Neural cell (in vitro differentiated cells): ENCODE results near the gene RPS6KC1. TPM values are rescaled to one million over a fixed set of nuclear protein-coding genes. Genes with fewer than 3 reads are reported as not detected.

Experiments used
- H2AFZ ChIP-seq: fragments of 200-600, 300-800 bp; sonication (generic), shearing (Covaris generic); 2 replicates; pipeline ENCODE4 v1.6.0; 2014; ENCODE audit warnings: low read depth, mild to moderate bottlenecking, antibody characterized with exemption, low read length, moderate library complexity
- H3F3A ChIP-seq: fragments of 200-600 bp; shearing (Covaris generic); 2 replicates; pipeline ENCODE4 v1.6.1; 2016; ENCODE audit warnings: mild to moderate bottlenecking, moderate library complexity, mixed read lengths, antibody characterized with exemption, low read length; ENCODE audit not compliant: insufficient read depth, poor library complexity, severe bottlenecking
- H3K27ac ChIP-seq: fragments of 200-600, 300-800 bp; sonication (generic), shearing (Covaris generic); 2 replicates; pipeline ENCODE4 v1.5.1; 2014; ENCODE audit warnings: mild to moderate bottlenecking, low read length, moderate library complexity
- H3K27me3 ChIP-seq: fragments of 300-800, 200-600 bp; sonication (generic), shearing (Covaris generic); 2 replicates; pipeline ENCODE4 v1.6.0; 2014; ENCODE audit warnings: mild to moderate bottlenecking, low read depth, low read length, moderate library complexity; ENCODE audit not compliant: insufficient read depth
- H3K36me3 ChIP-seq: fragments of 300-800, 200-600 bp; sonication (generic), shearing (Covaris generic); 2 replicates; pipeline ENCODE4 v1.5.1; 2014; ENCODE audit warnings: mild to moderate bottlenecking, antibody characterized with exemption, low read length, moderate library complexity; ENCODE audit not compliant: insufficient read depth
- H3K4me2 ChIP-seq: fragments of 300-800, 200-600 bp; sonication (generic), shearing (Covaris generic); 2 replicates; pipeline ENCODE4 v1.6.0; 2014; ENCODE audit warnings: mild to moderate bottlenecking, low read length
- H3K4me3 ChIP-seq: fragments of 300-800, 200-600 bp; sonication (generic), shearing (Covaris generic); 2 replicates; pipeline ENCODE4 v1.5.1; 2014; ENCODE audit warnings: mild to moderate bottlenecking, low read length, moderate library complexity
- H3K79me2 ChIP-seq: fragments of 200-600 bp; shearing (Covaris generic); replicated peaks from 2 replicates; pipeline ENCODE4 v1.6.0; 2014; ENCODE audit warnings: mild to moderate bottlenecking, low read length, moderate library complexity; ENCODE audit not compliant: insufficient read depth
- H3K9ac ChIP-seq: fragments of 300-800, 200-600 bp; sonication (generic), shearing (Covaris generic); 2 replicates; pipeline ENCODE4 v1.6.1; 2016; ENCODE audit warnings: mild to moderate bottlenecking, low read length, mixed read lengths
- H3K9me2 ChIP-seq: fragments of 200-600 bp; shearing (Covaris generic); 2 replicates; pipeline ENCODE4 v1.6.1; 2016; ENCODE audit warnings: mild to moderate bottlenecking, low read length, mixed read lengths; ENCODE audit not compliant: insufficient read depth
- H3K9me3 ChIP-seq: fragments of 200-600, 300-800 bp; sonication (generic), shearing (Covaris generic); 2 replicates; pipeline ENCODE4 v1.6.1; 2016; ENCODE audit warnings: mild to moderate bottlenecking, mixed run types, low read length, moderate library complexity, mixed read lengths
- H4K20me1 ChIP-seq: fragments of 200-600 bp; shearing (Covaris generic); 2 replicates; pipeline ENCODE4 v1.6.1; 2016; ENCODE audit warnings: mild to moderate bottlenecking, mixed run types; ENCODE audit not compliant: insufficient read depth
- EP300 ChIP-seq: fragments of 450-650 bp; conservative IDR thresholded peaks from 2 replicates; pipeline ENCODE4 v1.6.1; 2014; ENCODE audit warnings: antibody characterized with exemption, mild to moderate bottlenecking, moderate library complexity; ENCODE audit not compliant: poor library complexity, severe bottlenecking
- EZH2 ChIP-seq: fragments of 200-600, 300-800 bp; shearing (Covaris generic), sonication (generic); IDR thresholded peaks from 2 replicates; pipeline ENCODE4 v1.6.1; 2014; ENCODE audit warnings: antibody characterized with exemption, low read length, borderline replicate concordance, mild to moderate bottlenecking; ENCODE audit not compliant: insufficient read depth, poor library complexity, severe bottlenecking
- MXI1 ChIP-seq: fragments of 450-650 bp; conservative IDR thresholded peaks from 2 replicates; pipeline ENCODE4 v1.6.1; 2014; ENCODE audit warnings: antibody characterized with exemption, mild to moderate bottlenecking; ENCODE audit not compliant: poor library complexity, severe bottlenecking
- POLR2AphosphoS5 ChIP-seq: IDR thresholded peaks from 2 replicates; pipeline ENCODE4 v1.6.1; 2012
- RAD21 ChIP-seq: fragments of 450-650 bp; conservative IDR thresholded peaks from 2 replicates; pipeline ENCODE4 v1.6.1; 2014; ENCODE audit warnings: antibody characterized with exemption, mild to moderate bottlenecking, moderate library complexity
- SMC3 ChIP-seq: fragments of 450-650 bp; conservative IDR thresholded peaks from 2 replicates; pipeline ENCODE4 v1.6.1; 2014; ENCODE audit warnings: antibody characterized with exemption, mild to moderate bottlenecking, moderate library complexity; ENCODE audit not compliant: poor library complexity
- TAF1 ChIP-seq: IDR thresholded peaks from 2 replicates; pipeline ENCODE4 v1.6.1; 2012; ENCODE audit warnings: low read depth
- polyA plus RNA-seq: library from polyadenylated mRNA; depleted of rRNA; stranded (reverse); fragments of >200 nt; gene quantifications from 2 replicates; pipeline ENCODE4 v1.2.3, GENCODE V29; 2014
- TF ChIP-seq, protein P1 (sequence below): IDR thresholded peaks from 2 replicates; pipeline ENCODE4 v1.6.1; 2012; ENCODE audit warnings: borderline replicate concordance

RPS6KC1 gene
- polyA plus RNA-seq, 1 donor from 2014 or later, result 28.1 TPM

DNA sequence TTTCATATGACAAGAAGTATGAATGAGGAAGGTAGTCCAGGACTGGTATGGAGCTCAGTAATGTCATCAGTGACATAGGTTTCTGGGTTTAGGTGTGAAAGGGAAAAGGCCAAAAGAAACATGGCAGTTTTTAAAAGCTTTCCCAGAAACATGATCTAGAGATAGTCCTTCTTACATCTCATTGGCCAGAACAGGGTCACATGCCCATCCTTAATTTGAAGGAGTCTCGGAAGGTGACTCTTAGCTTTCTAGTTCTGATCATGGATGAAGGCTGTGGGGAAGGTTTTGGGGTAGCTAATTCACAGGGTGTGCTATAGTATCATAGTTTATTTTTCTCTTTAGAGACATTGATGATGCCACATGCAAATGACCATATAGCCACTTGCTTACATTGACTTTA lies 55.3 kb downstream of the RPS6KC1 start:
- no peaks in the 10 kb centered on the region for H4K20me1 ChIP-seq
- H3K9me2 ChIP-seq, result no peaks in the 10 kb centered on the region
- no peak overlapping the region for H2AFZ ChIP-seq
- H3K36me3 ChIP-seq, result no peaks in the 10 kb centered on the region
- no peaks in the 10 kb centered on the region for H3K9me3 ChIP-seq
- H3K4me3 ChIP-seq, result no peak overlapping the region
- H3K9ac ChIP-seq, result no peak overlapping the region
- TF ChIP-seq, protein P1, sequence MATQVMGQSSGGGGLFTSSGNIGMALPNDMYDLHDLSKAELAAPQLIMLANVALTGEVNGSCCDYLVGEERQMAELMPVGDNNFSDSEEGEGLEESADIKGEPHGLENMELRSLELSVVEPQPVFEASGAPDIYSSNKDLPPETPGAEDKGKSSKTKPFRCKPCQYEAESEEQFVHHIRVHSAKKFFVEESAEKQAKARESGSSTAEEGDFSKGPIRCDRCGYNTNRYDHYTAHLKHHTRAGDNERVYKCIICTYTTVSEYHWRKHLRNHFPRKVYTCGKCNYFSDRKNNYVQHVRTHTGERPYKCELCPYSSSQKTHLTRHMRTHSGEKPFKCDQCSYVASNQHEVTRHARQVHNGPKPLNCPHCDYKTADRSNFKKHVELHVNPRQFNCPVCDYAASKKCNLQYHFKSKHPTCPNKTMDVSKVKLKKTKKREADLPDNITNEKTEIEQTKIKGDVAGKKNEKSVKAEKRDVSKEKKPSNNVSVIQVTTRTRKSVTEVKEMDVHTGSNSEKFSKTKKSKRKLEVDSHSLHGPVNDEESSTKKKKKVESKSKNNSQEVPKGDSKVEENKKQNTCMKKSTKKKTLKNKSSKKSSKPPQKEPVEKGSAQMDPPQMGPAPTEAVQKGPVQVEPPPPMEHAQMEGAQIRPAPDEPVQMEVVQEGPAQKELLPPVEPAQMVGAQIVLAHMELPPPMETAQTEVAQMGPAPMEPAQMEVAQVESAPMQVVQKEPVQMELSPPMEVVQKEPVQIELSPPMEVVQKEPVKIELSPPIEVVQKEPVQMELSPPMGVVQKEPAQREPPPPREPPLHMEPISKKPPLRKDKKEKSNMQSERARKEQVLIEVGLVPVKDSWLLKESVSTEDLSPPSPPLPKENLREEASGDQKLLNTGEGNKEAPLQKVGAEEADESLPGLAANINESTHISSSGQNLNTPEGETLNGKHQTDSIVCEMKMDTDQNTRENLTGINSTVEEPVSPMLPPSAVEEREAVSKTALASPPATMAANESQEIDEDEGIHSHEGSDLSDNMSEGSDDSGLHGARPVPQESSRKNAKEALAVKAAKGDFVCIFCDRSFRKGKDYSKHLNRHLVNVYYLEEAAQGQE, result no peak
- TF ChIP-seq MXI1 (no peak), RAD21 (no peak), EZH2 (no peak), TAF1 (no peak), EP300 (no peak)
- H3K27me3 ChIP-seq, result no peaks in the 10 kb centered on the region
- H3K4me2 ChIP-seq, result no peak overlapping the region
- H3F3A ChIP-seq, result no peaks in the 10 kb centered on the region
- no peak overlapping the region for H3K27ac ChIP-seq
- H3K79me2 ChIP-seq, result no peaks in the 10 kb centered on the region

DNA sequence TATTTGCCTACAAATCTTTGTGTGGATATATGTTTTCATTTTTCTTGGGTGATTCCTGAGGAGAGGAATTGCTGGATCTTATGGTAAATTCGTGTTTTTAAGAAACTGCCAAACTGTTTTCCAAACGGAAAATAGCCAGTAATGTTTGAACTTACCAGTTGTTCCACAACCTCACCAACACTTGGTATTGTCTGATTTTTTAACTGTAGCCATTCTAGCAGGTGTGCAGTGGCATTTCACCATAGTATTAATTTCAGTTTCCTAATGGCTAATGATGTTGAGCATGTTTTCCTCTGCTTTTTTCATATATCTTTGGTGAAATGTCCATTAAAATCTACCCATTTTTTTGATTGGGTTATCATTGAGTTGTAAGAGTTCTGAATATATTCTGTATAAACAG lies 56.6 kb downstream of the RPS6KC1 start:
- H4K20me1 ChIP-seq, result no peaks in the 10 kb centered on the region
- TF ChIP-seq POLR2AphosphoS5, result no peak
- TF ChIP-seq RAD21, result no peak
- TF ChIP-seq MXI1, result no peak
- no peak for TF ChIP-seq TAF1
- TF ChIP-seq EP300, result no peak
- TF ChIP-seq SMC3, result no peak
- TF ChIP-seq, protein P1, result no peak
- TF ChIP-seq EZH2, result no peak

More for the DNA sequence above, 56.6 kb downstream of the RPS6KC1 start:
- no peaks in the 10 kb centered on the region for H3K9me3 ChIP-seq
- no peak overlapping the region for H3K4me3 ChIP-seq
- H2AFZ ChIP-seq, result no peak overlapping the region
- H3K9me2 ChIP-seq, result no peaks in the 10 kb centered on the region
- H3K4me2 ChIP-seq, result no peak overlapping the region
- H3K27ac ChIP-seq, result no peak overlapping the region
- no peaks in the 10 kb centered on the region for H3K36me3 ChIP-seq
- no peaks in the 10 kb centered on the region for H3F3A ChIP-seq
- no peaks in the 10 kb centered on the region for H3K27me3 ChIP-seq
- peaks cover 3% of the 10 kb centered on the region for H3K79me2 ChIP-seq
- no peak overlapping the region for H3K9ac ChIP-seq
